Stimulated activated CD8-positive, alpha-beta memory T cell treated with anti-CD3 and anti-CD28 coated beads, Interleukin-7, amount 100 ng/mL, for 48 hours (primary cell): ENCODE results near the gene KCNJ18.
"Not testable (repeated sequence)": the region's sequence is repeated elsewhere in the genome, so short reads cannot be mapped to it uniquely, and the experiment has no call there.

Source experiments
- DNase-seq, 2 donors: peaks; one replicate each; pipeline ENCODE4 v3.0.0-alpha.2; 2020; ENCODE audit warnings: low read depth in 1 of 2; ENCODE audit errors: extremely low read depth in 1 of 2

Gene KCNJ18

GRCh38 chr17:21751111-21751510, 58.8 kb downstream of the KCNJ18 start:
- not testable (repeated sequence) for DNase-seq
